HepG2 (cell line): ENCODE measurements around the gene TBC1D16. TPM values are rescaled to one million over a fixed set of nuclear protein-coding genes. Genes with fewer than 3 reads are reported as not detected.

Experiments
- CCDC6 ChIP-seq: sonication (generic); formaldehyde crosslinking; IDR thresholded peaks from 2 replicates; pipeline ENCODE4 v1.8.1; 2022; ENCODE audit warnings: mild to moderate bottlenecking, missing genetic modification reagents, moderate library complexity
- GFI1 ChIP-seq: sonication (generic); formaldehyde crosslinking; IDR thresholded peaks from 2 replicates; pipeline ENCODE4 v1.5.0; 2020; ENCODE audit warnings: missing genetic modification reagents, mild to moderate bottlenecking, borderline replicate concordance
- HES4 ChIP-seq: sonication (generic); formaldehyde crosslinking; IDR thresholded peaks from 2 replicates; pipeline ENCODE4 v1.9.0; 2021; ENCODE audit warnings: mild to moderate bottlenecking, missing genetic modification reagents, borderline replicate concordance
- HINFP ChIP-seq: sonication (generic); formaldehyde crosslinking; IDR thresholded peaks from 2 replicates; pipeline ENCODE4 v1.4.0; 2020; ENCODE audit warnings: low read depth, mild to moderate bottlenecking, missing genetic modification reagents
- KDM5A ChIP-seq: fragments of 200-600 bp; sonication (generic); IDR thresholded peaks from 2 replicates; pipeline ENCODE4 v1.7.0; 2018; ENCODE audit warnings: antibody characterized with exemption, mild to moderate bottlenecking, low read length, borderline replicate concordance
- PITX1 ChIP-seq: sonication (generic); formaldehyde crosslinking; IDR thresholded peaks from 2 replicates; pipeline ENCODE4 v1.5.1; 2020; ENCODE audit warnings: mild to moderate bottlenecking, missing genetic modification reagents
- POGZ ChIP-seq: sonication (generic); formaldehyde crosslinking; IDR thresholded peaks from 2 replicates; pipeline ENCODE4 v1.4.0; 2020; ENCODE audit warnings: mild to moderate bottlenecking, missing genetic modification reagents
- PRDM4 ChIP-seq: sonication (generic); formaldehyde crosslinking; IDR thresholded peaks from 2 replicates; pipeline ENCODE4 v1.9.0; 2021; ENCODE audit warnings: missing genetic modification reagents, borderline replicate concordance
- SKIL ChIP-seq: sonication (generic); formaldehyde crosslinking; IDR thresholded peaks from 2 replicates; pipeline ENCODE4 v1.8.0; 2022; ENCODE audit warnings: missing genetic modification reagents, mild to moderate bottlenecking, moderate library complexity, borderline replicate concordance
- SMARCE1 ChIP-seq: fragments of 450-650 bp; IDR thresholded peaks from 2 replicates; pipeline ENCODE4 v1.6.1; 2017; ENCODE audit warnings: borderline replicate concordance
- SPEN ChIP-seq: sonication (generic); formaldehyde crosslinking; IDR thresholded peaks from 2 replicates; pipeline ENCODE4 v1.5.1; 2020; ENCODE audit warnings: low read depth, mild to moderate bottlenecking, missing genetic modification reagents
- THAP8 ChIP-seq: sonication (generic); formaldehyde crosslinking; IDR thresholded peaks from 2 replicates; pipeline ENCODE4 v1.5.1; 2020; ENCODE audit warnings: missing genetic modification reagents, mild to moderate bottlenecking, borderline replicate concordance
- YEATS2 ChIP-seq: sonication (generic); formaldehyde crosslinking; IDR thresholded peaks from 2 replicates; pipeline ENCODE4 v1.4.0; 2020; ENCODE audit warnings: missing genetic modification reagents, borderline replicate concordance
- ZNF138 ChIP-seq: sonication (generic); formaldehyde crosslinking; IDR thresholded peaks from 2 replicates; pipeline ENCODE4 v1.5.0; 2020; ENCODE audit warnings: mild to moderate bottlenecking, low read depth, missing genetic modification reagents
- ZNF160 ChIP-seq: sonication (generic); formaldehyde crosslinking; IDR thresholded peaks from 2 replicates; pipeline ENCODE4 v1.8.0; 2022; ENCODE audit warnings: mild to moderate bottlenecking, inconsistent platforms, missing genetic modification reagents
- ZNF383 ChIP-seq: sonication (generic); formaldehyde crosslinking; IDR thresholded peaks from 2 replicates; pipeline ENCODE4 v1.4.0; 2020; ENCODE audit warnings: missing genetic modification reagents, mild to moderate bottlenecking, borderline replicate concordance
- ZNF512 ChIP-seq: sonication (generic); formaldehyde crosslinking; IDR thresholded peaks from 2 replicates; pipeline ENCODE4 v1.4.0; 2020; ENCODE audit warnings: mild to moderate bottlenecking, missing genetic modification reagents
- ZNF564 ChIP-seq: sonication (generic); formaldehyde crosslinking; IDR thresholded peaks from 2 replicates; pipeline ENCODE4 v1.8.1; 2023; ENCODE audit warnings: mild to moderate bottlenecking, missing genetic modification reagents
- ZNF660 ChIP-seq: sonication (generic); formaldehyde crosslinking; IDR thresholded peaks from 2 replicates; pipeline ENCODE4 v1.5.1; 2020; ENCODE audit warnings: mild to moderate bottlenecking, low read depth, missing genetic modification reagents, borderline replicate concordance
- polyA plus RNA-seq, 8 experiments: library from polyadenylated mRNA; depleted of rRNA in 3 of 8; stranded (reverse) in 7 of 8; unstranded in 1 of 8; fragments of >200 nt; fragmentation: Illumina TruSeq in 4 of 8; extraction: Trizol in 4 of 8; gene quantifications; 2 replicates each; pipeline versions ENCODE4 v1.2.1 to v1.2.3, GENCODE V29; 2011 to 2016; ENCODE audit warnings: low read depth in 4 of 8, missing spikeins in 1 of 8, mixed read lengths in 1 of 8; ENCODE audit not compliant: insufficient read depth in 1 of 8
- total RNA-seq, 5 experiments: library from RNA; depleted of rRNA; stranded (reverse); fragments of >200 nt; fragmentation: Illumina TruSeq; extraction: Trizol; gene quantifications; 2 replicates each; pipeline ENCODE4 v1.2.3, GENCODE V29; 2016; ENCODE audit warnings: low read depth in 1 of 5

Gene TBC1D16
- total and polyA plus RNA-seq, 2 of the 13 experiments (the other 11 are each of a cell fraction or from before 2014, with no cell fraction given) = 14.9 to 24.9 TPM

GRCh38 chr17:80024206-80024972 is 11.3 kb downstream of the TBC1D16 start (continued):
- TF ChIP-seq SKIL (peak; percentile 70), GFI1 (CRISPR knock-in tag) (no peak), ZNF564 (CRISPR knock-in tag) (0 out of 2 replicates have a peak, but pooled peaks have one; percentile 20), SMARCE1 (no peak), KDM5A (no peak), ZNF660 (CRISPR knock-in tag) (no peak), PRDM4 (no peak), ZNF138 (CRISPR knock-in tag) (0 out of 2 replicates have a peak, but pooled peaks have one; percentile 73), CCDC6 (CRISPR knock-in tag) (0 out of 2 replicates have a peak, but pooled peaks have one; percentile 1), POGZ (CRISPR knock-in tag) (peak; percentile 23; the same call in 1 of the 2 replicates), ZNF160 (CRISPR knock-in tag) (no peak), ZNF512 (CRISPR knock-in tag) (no peak), ZNF383 (CRISPR knock-in tag) (0 out of 2 replicates have a peak, but pooled peaks have one; percentile 10), THAP8 (no peak), HES4 (CRISPR knock-in tag) (no peak), SPEN (no peak), HINFP (peak; percentile 16; the same call in 1 of the 2 replicates), PITX1 (no peak), YEATS2 (CRISPR knock-in tag) (no peak)
